ENCODE results near the gene GINS2. TPM values are rescaled to one million over a fixed set of nuclear protein-coding genes. Genes with fewer than 3 reads are reported as not detected.

GINS2 gene
- total RNA-seq, 1 experiment from 2014 or later, result 20.2 TPM

DNA sequence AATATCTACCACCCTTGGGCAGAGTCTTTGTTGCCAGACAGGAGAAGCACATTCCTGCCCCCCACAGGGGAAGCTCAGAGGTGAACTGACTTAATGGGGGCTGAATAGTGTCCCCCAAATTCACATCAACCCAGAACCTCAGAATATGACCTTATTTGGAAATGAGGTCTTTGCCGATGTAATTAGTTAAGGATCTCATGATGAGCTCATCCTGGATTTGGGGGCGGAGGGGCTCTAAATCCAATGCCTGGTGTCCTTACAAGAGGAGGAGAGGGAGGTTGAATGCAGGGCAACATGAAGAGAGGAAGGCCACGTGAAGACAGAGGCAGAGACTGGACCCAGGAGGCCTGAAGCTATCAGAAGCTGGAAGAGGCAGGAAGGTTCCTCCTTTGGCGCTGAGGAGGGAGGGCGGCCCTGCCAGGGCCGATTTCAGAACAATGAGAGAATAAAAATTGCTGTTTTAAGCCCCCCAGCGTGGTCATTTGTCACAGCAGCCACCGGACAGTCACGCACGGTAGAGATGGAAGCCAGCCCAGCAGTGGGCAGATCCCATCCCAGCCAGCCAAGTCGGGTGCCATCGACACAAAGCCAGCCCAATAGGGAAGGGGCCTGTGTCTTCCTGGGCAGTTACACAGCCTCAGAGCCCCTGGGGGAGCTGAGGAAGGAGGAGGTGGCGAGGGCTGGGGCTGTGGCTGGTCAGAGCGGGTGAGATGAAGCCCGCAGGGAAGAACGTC lies 40.9 kb upstream of the GINS2 start:
- H3F3A ChIP-seq (ENCODE audit: insufficient read depth, low read depth), result peaks cover 12% of the 10 kb centered on the region; the same call in 1 of the 2 replicates
- no TSS peak for BruUV-seq (replicated peaks)
- peaks cover 9% of the 10 kb centered on the region; the same call in 1 of the 2 replicates for H3K4me1 ChIP-seq (replicated peaks; ENCODE audit: insufficient read depth)
- H3K27ac ChIP-seq, result no peak overlapping the region
- H3K9me3 ChIP-seq (ENCODE audit: insufficient read depth, low read depth), result no peaks in the 10 kb centered on the region
- ChIA-PET POLR2A (ENCODE audit: unreplicated experiment) (no interaction called here), CTCF (interaction anchor here (0.9 kb wide), 1 partner anchor 10 kb away, joined by 4 read pairs; no protein-coding TSS in a partner anchor)
- H3K79me2 ChIP-seq (ENCODE audit: low read depth), result no peaks in the 10 kb centered on the region
- TF ChIP-seq CTCF (conservative IDR thresholded peaks at IDR 0.05) (no peak), EZH2 (IDR thresholded peaks at IDR 0.05; ENCODE audit: low read depth) (no peak)
- H3K4me2 ChIP-seq, result no peak overlapping the region
- H3K36me3 ChIP-seq (ENCODE audit: low read depth), result no peaks in the 10 kb centered on the region
- H3K4me3 ChIP-seq, result no peak overlapping the region
- no peak for DNase-seq
- no peak overlapping the region for H2AFZ ChIP-seq
- no peaks in the 10 kb centered on the region for H3K9me2 ChIP-seq (ENCODE audit: insufficient read depth)
- intact Hi-C loops (cut with micrococcal nuclease; ENCODE audit: unreplicated experiment), result loop anchor here (10.0 kb wide), 1 partner anchor 45 kb away; no protein-coding TSS in a partner anchor
- no peaks in the 10 kb centered on the region; the same call in 1 of the 2 replicates for H4K20me1 ChIP-seq (ENCODE audit: insufficient read depth)
- H3K27me3 ChIP-seq (ENCODE audit: insufficient read depth, low read depth), result no peaks in the 10 kb centered on the region

DNA sequence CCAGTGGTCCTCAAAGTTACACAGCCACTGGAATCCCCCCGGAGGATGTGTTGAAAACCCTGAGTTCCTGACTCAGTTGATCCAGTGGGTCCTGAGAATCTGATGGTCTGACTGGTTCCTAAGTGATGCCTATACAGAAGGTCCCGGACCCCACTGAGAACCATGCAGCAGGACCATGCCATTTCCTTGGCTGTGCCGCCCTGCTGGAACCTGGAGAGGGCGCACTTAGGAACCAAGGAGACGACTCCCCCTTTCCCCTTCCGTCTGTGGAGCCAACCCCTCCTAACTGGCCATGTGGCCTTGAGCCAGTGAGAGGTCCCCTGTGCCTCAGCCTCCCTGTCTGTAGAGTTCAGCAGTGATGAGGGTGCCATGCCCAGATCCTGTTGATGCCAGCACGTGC lies 40.1 kb upstream of the GINS2 start:
- peaks cover 9% of the 10 kb centered on the region; the same call in 1 of the 2 replicates for H3K4me1 ChIP-seq (replicated peaks; ENCODE audit: insufficient read depth)
- CTCF ChIA-PET, result interaction anchor here (0.9 kb wide), 1 partner anchor 9 kb away, joined by 4 read pairs; no protein-coding TSS in a partner anchor
- no peaks in the 10 kb centered on the region; the same call in 1 of the 2 replicates for H4K20me1 ChIP-seq (ENCODE audit: insufficient read depth)
- H3K79me2 ChIP-seq (ENCODE audit: low read depth), result no peaks in the 10 kb centered on the region
- no peak for DNase-seq
- H3K27ac ChIP-seq, result no peak overlapping the region
- no peaks in the 10 kb centered on the region for H3K9me3 ChIP-seq (ENCODE audit: insufficient read depth, low read depth)
- POLR2A ChIA-PET (ENCODE audit: unreplicated experiment), result no interaction called here
- no peaks in the 10 kb centered on the region for H3K27me3 ChIP-seq (ENCODE audit: insufficient read depth, low read depth)
- TF ChIP-seq EZH2 (IDR thresholded peaks at IDR 0.05; ENCODE audit: low read depth) (no peak), CTCF (conservative IDR thresholded peaks at IDR 0.05) (peak; percentile 38; the same call in 1 of the 2 replicates)
- H3F3A ChIP-seq (ENCODE audit: insufficient read depth, low read depth), result peaks cover 6% of the 10 kb centered on the region; the same call in 1 of the 2 replicates
- intact Hi-C loops (cut with micrococcal nuclease; ENCODE audit: unreplicated experiment), result loop anchor here (10.0 kb wide), 1 partner anchor 46 kb away; no protein-coding TSS in a partner anchor
- no TSS peak for BruUV-seq (replicated peaks)
- no peak overlapping the region for H2AFZ ChIP-seq
- H3K4me2 ChIP-seq, result no peak overlapping the region
- H3K9me2 ChIP-seq (ENCODE audit: insufficient read depth), result no peaks in the 10 kb centered on the region
- no peaks in the 10 kb centered on the region for H3K36me3 ChIP-seq (ENCODE audit: low read depth)
- no peak overlapping the region for H3K4me3 ChIP-seq

- intact Hi-C loops (cut with micrococcal nuclease; ENCODE audit: unreplicated experiment), result loop anchor here (10.0 kb wide), 1 partner anchor 50 kb away; no protein-coding TSS in a partner anchor
- TF ChIP-seq EZH2 (IDR thresholded peaks at IDR 0.05; ENCODE audit: low read depth), result no peak
- no peak for TF ChIP-seq CTCF (conservative IDR thresholded peaks at IDR 0.05)
- no peaks in the 10 kb centered on the region for H3K9me2 ChIP-seq (ENCODE audit: insufficient read depth)
- BruUV-seq (replicated peaks), result no TSS peak
- ChIA-PET POLR2A (ENCODE audit: unreplicated experiment) (no interaction called here), CTCF (no interaction called here)
- H3K4me2 ChIP-seq, result no peak overlapping the region
- no peak overlapping the region for H3K4me3 ChIP-seq
- peaks cover 24% of the 10 kb centered on the region for H3K4me1 ChIP-seq (replicated peaks; ENCODE audit: insufficient read depth)
- H3K27ac ChIP-seq, result no peak overlapping the region
- H3K27me3 ChIP-seq (ENCODE audit: insufficient read depth, low read depth), result no peaks in the 10 kb centered on the region
- H3K79me2 ChIP-seq (ENCODE audit: low read depth), result no peaks in the 10 kb centered on the region
- no peak for DNase-seq
- H3F3A ChIP-seq (ENCODE audit: insufficient read depth, low read depth), result peaks cover 15% of the 10 kb centered on the region; the same call in 1 of the 2 replicates
- peaks cover 11% of the 10 kb centered on the region; the same call in 1 of the 2 replicates for H4K20me1 ChIP-seq (ENCODE audit: insufficient read depth)
- H3K9me3 ChIP-seq (ENCODE audit: insufficient read depth, low read depth), result no peaks in the 10 kb centered on the region
- H3K36me3 ChIP-seq (ENCODE audit: low read depth), result no peaks in the 10 kb centered on the region
- no peak overlapping the region for H2AFZ ChIP-seq
These were observed 36.2 kb upstream of the GINS2 start for GRCh38 chr16:85724936-85725335.
